Lower lobe of right lung (tissue), 2 donors: ENCODE results near the gene AK2. TPM values are rescaled to one million over a fixed set of nuclear protein-coding genes. Genes with fewer than 3 reads are reported as not detected.

Source experiments
- ATAC-seq, 2 donors: fragments of 200-7000 bp; cut with Tn5 transposase; one replicate each; pipeline ENCODE4 v1.9.1; 2020 to 2022; ENCODE audit warnings: mild to moderate bottlenecking in 2 of 2, moderate library complexity in 2 of 2
- DNase-seq: peaks from one replicate; pipeline ENCODE4 v3.0.0-alpha.2; 2020
- H3K27ac ChIP-seq: fragments of 200-600 bp; one replicate; pipeline ENCODE4 v1.8.0; 2022
- H3K27me3 ChIP-seq: fragments of 200-600 bp; one replicate; pipeline ENCODE4 v1.8.0; 2022; ENCODE audit warnings: low read depth
- H3K36me3 ChIP-seq: fragments of 200-600 bp; one replicate; pipeline ENCODE4 v1.8.0; 2022; ENCODE audit warnings: mild to moderate bottlenecking
- H3K4me1 ChIP-seq: fragments of 200-600 bp; one replicate; pipeline ENCODE4 v1.8.0; 2022
- H3K4me3 ChIP-seq: fragments of 200-600 bp; one replicate; pipeline ENCODE4 v1.8.0; 2022; ENCODE audit warnings: mild to moderate bottlenecking
- H3K9me3 ChIP-seq: fragments of 200-600 bp; one replicate; pipeline ENCODE4 v1.8.0; 2022
- intact Hi-C: fragments of 100-400 bp; cut with DNase I; formaldehyde crosslinking; loops from one replicate; pipeline ENCODE4 v1.11.0; 2022
- total RNA-seq: library from RNA; stranded (reverse); fragmentation: NEBNext Ultra II Directional; extraction: Animal tissue kit (Norgen Biotek cat#: 25700); gene quantifications from one replicate; pipeline ENCODE4 v1.2.1, GENCODE V29; 2021
- TF ChIP-seq, protein P1 (sequence below): fragments of 200-600 bp; IDR thresholded peaks from one replicate; pipeline ENCODE4 v1.8.0; 2022; ENCODE audit warnings: antibody characterized with exemption, mild to moderate bottlenecking
- donor health status: DM: no; HTN: yes; CAD: no; lungs with severe emphysema.

AK2 gene
- total RNA-seq, 1 donor from 2014 or later, result 103 TPM

DNA sequence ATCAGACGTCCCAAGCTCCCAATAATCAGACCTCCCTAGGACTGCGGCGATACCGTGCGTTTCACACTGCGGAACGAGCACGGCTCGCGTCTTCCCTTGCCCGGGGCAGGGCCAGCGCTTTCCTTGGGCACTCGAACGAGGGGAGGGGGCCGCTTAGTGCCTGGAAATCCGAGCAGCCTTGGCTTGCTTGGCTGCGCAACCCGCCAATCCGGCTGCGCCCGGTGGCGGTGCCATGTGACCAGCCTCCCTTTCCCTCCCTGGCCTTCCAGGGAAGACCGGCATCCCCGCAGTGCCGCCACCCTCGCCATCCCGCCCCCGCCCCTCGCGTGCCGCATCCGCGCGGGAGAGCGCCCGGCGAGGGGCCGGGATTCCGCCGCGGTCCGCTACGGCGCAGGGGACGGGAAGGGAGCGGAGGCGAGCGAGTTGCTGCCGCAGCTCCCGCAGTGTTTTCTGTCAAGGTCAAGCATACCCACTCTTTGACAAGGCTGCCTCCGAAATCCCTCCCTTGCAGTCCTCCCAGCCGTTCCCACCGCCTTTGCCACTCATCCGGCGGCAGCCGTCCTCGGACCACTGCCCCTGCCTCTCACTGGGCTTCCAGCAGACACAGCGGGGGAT lies 63.8 kb downstream of the AK2 start:
- intact Hi-C loops, result no loop called here
- Histone ChIP-seq H3K27ac (peak overlapping the region; percentile 79), H3K36me3 (no peaks in the 10 kb centered on the region), H3K27me3 (no peaks in the 10 kb centered on the region), H3K9me3 (no peaks in the 10 kb centered on the region), H3K4me3 (peak overlapping the region; percentile 65), H3K4me1 (peaks cover 8% of the 10 kb centered on the region)
- DNase-seq (peak; percentile 79), ATAC-seq (peak; percentile 94 to 96)
- TF ChIP-seq, protein P1, sequence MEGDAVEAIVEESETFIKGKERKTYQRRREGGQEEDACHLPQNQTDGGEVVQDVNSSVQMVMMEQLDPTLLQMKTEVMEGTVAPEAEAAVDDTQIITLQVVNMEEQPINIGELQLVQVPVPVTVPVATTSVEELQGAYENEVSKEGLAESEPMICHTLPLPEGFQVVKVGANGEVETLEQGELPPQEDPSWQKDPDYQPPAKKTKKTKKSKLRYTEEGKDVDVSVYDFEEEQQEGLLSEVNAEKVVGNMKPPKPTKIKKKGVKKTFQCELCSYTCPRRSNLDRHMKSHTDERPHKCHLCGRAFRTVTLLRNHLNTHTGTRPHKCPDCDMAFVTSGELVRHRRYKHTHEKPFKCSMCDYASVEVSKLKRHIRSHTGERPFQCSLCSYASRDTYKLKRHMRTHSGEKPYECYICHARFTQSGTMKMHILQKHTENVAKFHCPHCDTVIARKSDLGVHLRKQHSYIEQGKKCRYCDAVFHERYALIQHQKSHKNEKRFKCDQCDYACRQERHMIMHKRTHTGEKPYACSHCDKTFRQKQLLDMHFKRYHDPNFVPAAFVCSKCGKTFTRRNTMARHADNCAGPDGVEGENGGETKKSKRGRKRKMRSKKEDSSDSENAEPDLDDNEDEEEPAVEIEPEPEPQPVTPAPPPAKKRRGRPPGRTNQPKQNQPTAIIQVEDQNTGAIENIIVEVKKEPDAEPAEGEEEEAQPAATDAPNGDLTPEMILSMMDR, result no peak

DNA sequence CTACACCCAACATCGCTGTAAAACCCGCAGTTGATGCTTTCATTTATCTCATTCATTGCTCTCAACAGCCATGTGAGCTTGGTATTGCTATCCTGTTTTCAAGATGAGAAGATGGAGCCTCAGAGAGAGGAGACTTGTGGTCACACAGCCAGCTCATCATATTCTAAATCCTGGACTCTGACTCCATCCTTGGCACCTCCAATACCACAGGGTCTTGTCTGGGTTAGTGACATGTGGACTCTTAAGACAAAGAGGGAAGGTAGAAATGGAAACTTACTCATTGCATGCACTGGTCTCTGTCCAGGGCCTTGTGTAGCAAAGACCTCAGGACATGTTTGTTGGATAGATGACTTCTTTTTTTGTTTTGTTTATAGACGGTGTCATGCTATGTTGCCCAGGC lies 65.1 kb downstream of the AK2 start:
- no peak for ATAC-seq

GRCh38 chr1:32971156-32971555 lies 65.5 kb downstream of the AK2 start:
- Histone ChIP-seq H3K4me1 (peaks cover 8% of the 10 kb centered on the region), H3K4me3 (no peak overlapping the region), H3K27ac (no peak overlapping the region), H3K9me3 (no peaks in the 10 kb centered on the region), H3K27me3 (no peaks in the 10 kb centered on the region), H3K36me3 (no peaks in the 10 kb centered on the region)
- DNase-seq, result no peak
- TF ChIP-seq, protein P1, result no peak
- intact Hi-C loops, result no loop called here
- ATAC-seq, result no peak

More for the DNA sequence above, 65.1 kb downstream of the AK2 start:
- no peak overlapping the region for H3K27ac ChIP-seq
- no peak overlapping the region for H3K4me3 ChIP-seq
- intact Hi-C loops, result no loop called here
- TF ChIP-seq, protein P1, result no peak
- H3K36me3 ChIP-seq, result no peaks in the 10 kb centered on the region
- H3K27me3 ChIP-seq, result no peaks in the 10 kb centered on the region
- no peaks in the 10 kb centered on the region for H3K9me3 ChIP-seq
- no peak for DNase-seq
- peaks cover 8% of the 10 kb centered on the region for H3K4me1 ChIP-seq

GRCh38 chr1:32969566-32969965 lies 67.1 kb downstream of the AK2 start:
- Histone ChIP-seq H3K4me1 (peaks cover 8% of the 10 kb centered on the region), H3K9me3 (no peaks in the 10 kb centered on the region), H3K27ac (no peak overlapping the region), H3K36me3 (no peaks in the 10 kb centered on the region), H3K4me3 (no peak overlapping the region), H3K27me3 (no peaks in the 10 kb centered on the region)
- TF ChIP-seq, protein P1, result no peak
- intact Hi-C loops, result no loop called here
- ATAC-seq (no peak), DNase-seq (no peak)

DNA sequence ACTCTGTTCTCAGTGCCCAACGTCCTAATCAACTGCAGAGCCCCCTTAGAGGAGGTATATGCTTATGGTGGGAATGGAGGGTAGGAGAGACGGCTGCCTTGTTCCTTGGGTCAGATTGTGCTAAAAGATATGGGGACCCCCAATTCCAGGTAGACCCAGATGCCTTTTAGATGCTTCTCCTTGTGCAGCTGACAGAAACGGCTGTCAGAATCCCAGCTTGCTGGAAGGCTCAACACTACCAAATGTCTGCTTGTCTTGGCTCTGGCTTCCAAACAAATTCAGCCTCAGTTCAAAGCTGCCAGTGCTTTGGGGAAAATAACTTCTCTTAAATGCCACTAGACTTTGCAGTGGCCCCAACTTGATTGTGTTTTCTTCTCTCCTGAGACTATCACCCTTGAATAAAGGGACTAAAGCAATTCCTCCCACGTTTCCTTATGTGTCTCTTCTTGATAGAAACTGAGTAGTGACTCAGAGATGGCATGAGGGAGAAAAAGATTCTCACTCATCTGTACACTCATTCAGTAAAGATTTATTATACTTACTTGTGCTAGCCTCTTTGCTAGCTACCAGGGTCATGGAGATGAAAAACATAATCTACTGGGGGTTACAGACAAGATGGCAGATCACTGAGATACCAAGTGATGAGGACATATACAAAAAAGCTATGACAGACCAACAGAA lies 68.7 kb downstream of the AK2 start:
- H3K4me1 ChIP-seq, result peaks cover 10% of the 10 kb centered on the region
- DNase-seq, result no peak
- intact Hi-C loops, result no loop called here
- no peaks in the 10 kb centered on the region for H3K9me3 ChIP-seq
- H3K27me3 ChIP-seq, result no peaks in the 10 kb centered on the region
- H3K36me3 ChIP-seq, result no peaks in the 10 kb centered on the region
- H3K4me3 ChIP-seq, result no peak overlapping the region
- ATAC-seq, result no peak
- TF ChIP-seq, protein P1, result no peak
- H3K27ac ChIP-seq, result no peak overlapping the region
